H1 (cell line): ENCODE measurements around the gene CHD2. TPM values are rescaled to one million over a fixed set of nuclear protein-coding genes. Genes with fewer than 3 reads are reported as not detected.

Experiments used
- CBX8 ChIP-seq: fragments of 300-800, 300-1000 bp; sonication (generic); IDR thresholded peaks from 2 replicates; pipeline ENCODE4 v1.7.1; 2016; ENCODE audit warnings: low read depth, low read length, borderline replicate concordance
- EZH2 ChIP-seq: fragments of 200-600 bp; sonication (generic); IDR thresholded peaks from 2 replicates; pipeline ENCODE4 v1.7.1; 2012; ENCODE audit warnings: low read depth, mild to moderate bottlenecking, moderate library complexity, low read length, inconsistent platforms; ENCODE audit not compliant: severe bottlenecking
- RBBP5 ChIP-seq: IDR thresholded peaks from 2 replicates; pipeline ENCODE4 v1.7.1; 2012; ENCODE audit warnings: low read depth, mild to moderate bottlenecking, inconsistent platforms, low read length, moderate library complexity, borderline replicate concordance
- polyA plus RNA-seq, 7 experiments: library from polyadenylated mRNA; depleted of rRNA in 3 of 7; stranded (reverse) in 5 of 7; unstranded in 2 of 7; fragments of >200 nt in 5 of 7; fragments of 200-250 nt in 2 of 7; gene quantifications; 1 replicate in 5 of 7; 2 replicates in 1 of 7; 4 replicates in 1 of 7; pipeline versions ENCODE4 v1.2.1 to v1.2.3, GENCODE V29; 2011 to 2013; ENCODE audit warnings: missing spikeins in 2 of 7, mixed read lengths in 2 of 7
- total RNA-seq: library from RNA; stranded (reverse); fragmentation: NEBNext Ultra II Directional; extraction: Animal tissue kit (Norgen Biotek cat#: 25700); gene quantifications from 2 replicates; pipeline ENCODE4 v1.2.1, GENCODE V29; 2021
- TF ChIP-seq, protein P1 (sequence below): fragments of 300-600 bp; sonication (generic); IDR thresholded peaks from 2 replicates; pipeline ENCODE4 v1.7.1; 2012; ENCODE audit warnings: low read length, moderate library complexity, mild to moderate bottlenecking, inconsistent platforms; ENCODE audit not compliant: insufficient replicate concordance
- TF ChIP-seq, protein P2 (sequence below): IDR thresholded peaks from 2 replicates; pipeline ENCODE4 v1.6.1; 2012; ENCODE audit warnings: low read length, inconsistent platforms

Gene CHD2
- total and polyA plus RNA-seq, 2 of the 8 experiments (the other 6 are each of a cell fraction or from before 2014, with no cell fraction given): 28.8 to 70.0 TPM

DNA sequence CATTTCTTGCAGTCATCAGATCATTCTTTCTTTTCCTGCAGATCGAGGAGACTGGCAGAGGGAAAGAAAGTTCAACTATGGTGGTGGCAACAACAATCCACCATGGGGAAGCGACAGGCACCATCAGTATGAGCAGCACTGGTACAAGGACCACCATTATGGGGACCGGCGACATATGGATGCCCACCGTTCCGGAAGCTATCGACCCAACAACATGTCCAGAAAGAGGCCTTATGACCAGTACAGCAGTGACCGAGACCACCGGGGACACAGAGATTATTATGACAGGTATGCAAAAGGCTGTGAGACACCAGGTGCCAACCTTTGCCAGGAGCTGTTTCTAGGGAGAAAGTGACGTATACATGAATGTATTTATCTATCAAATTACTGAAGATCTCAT is 119.8 kb downstream of the CHD2 start (continued):
- TF ChIP-seq, protein P1, sequence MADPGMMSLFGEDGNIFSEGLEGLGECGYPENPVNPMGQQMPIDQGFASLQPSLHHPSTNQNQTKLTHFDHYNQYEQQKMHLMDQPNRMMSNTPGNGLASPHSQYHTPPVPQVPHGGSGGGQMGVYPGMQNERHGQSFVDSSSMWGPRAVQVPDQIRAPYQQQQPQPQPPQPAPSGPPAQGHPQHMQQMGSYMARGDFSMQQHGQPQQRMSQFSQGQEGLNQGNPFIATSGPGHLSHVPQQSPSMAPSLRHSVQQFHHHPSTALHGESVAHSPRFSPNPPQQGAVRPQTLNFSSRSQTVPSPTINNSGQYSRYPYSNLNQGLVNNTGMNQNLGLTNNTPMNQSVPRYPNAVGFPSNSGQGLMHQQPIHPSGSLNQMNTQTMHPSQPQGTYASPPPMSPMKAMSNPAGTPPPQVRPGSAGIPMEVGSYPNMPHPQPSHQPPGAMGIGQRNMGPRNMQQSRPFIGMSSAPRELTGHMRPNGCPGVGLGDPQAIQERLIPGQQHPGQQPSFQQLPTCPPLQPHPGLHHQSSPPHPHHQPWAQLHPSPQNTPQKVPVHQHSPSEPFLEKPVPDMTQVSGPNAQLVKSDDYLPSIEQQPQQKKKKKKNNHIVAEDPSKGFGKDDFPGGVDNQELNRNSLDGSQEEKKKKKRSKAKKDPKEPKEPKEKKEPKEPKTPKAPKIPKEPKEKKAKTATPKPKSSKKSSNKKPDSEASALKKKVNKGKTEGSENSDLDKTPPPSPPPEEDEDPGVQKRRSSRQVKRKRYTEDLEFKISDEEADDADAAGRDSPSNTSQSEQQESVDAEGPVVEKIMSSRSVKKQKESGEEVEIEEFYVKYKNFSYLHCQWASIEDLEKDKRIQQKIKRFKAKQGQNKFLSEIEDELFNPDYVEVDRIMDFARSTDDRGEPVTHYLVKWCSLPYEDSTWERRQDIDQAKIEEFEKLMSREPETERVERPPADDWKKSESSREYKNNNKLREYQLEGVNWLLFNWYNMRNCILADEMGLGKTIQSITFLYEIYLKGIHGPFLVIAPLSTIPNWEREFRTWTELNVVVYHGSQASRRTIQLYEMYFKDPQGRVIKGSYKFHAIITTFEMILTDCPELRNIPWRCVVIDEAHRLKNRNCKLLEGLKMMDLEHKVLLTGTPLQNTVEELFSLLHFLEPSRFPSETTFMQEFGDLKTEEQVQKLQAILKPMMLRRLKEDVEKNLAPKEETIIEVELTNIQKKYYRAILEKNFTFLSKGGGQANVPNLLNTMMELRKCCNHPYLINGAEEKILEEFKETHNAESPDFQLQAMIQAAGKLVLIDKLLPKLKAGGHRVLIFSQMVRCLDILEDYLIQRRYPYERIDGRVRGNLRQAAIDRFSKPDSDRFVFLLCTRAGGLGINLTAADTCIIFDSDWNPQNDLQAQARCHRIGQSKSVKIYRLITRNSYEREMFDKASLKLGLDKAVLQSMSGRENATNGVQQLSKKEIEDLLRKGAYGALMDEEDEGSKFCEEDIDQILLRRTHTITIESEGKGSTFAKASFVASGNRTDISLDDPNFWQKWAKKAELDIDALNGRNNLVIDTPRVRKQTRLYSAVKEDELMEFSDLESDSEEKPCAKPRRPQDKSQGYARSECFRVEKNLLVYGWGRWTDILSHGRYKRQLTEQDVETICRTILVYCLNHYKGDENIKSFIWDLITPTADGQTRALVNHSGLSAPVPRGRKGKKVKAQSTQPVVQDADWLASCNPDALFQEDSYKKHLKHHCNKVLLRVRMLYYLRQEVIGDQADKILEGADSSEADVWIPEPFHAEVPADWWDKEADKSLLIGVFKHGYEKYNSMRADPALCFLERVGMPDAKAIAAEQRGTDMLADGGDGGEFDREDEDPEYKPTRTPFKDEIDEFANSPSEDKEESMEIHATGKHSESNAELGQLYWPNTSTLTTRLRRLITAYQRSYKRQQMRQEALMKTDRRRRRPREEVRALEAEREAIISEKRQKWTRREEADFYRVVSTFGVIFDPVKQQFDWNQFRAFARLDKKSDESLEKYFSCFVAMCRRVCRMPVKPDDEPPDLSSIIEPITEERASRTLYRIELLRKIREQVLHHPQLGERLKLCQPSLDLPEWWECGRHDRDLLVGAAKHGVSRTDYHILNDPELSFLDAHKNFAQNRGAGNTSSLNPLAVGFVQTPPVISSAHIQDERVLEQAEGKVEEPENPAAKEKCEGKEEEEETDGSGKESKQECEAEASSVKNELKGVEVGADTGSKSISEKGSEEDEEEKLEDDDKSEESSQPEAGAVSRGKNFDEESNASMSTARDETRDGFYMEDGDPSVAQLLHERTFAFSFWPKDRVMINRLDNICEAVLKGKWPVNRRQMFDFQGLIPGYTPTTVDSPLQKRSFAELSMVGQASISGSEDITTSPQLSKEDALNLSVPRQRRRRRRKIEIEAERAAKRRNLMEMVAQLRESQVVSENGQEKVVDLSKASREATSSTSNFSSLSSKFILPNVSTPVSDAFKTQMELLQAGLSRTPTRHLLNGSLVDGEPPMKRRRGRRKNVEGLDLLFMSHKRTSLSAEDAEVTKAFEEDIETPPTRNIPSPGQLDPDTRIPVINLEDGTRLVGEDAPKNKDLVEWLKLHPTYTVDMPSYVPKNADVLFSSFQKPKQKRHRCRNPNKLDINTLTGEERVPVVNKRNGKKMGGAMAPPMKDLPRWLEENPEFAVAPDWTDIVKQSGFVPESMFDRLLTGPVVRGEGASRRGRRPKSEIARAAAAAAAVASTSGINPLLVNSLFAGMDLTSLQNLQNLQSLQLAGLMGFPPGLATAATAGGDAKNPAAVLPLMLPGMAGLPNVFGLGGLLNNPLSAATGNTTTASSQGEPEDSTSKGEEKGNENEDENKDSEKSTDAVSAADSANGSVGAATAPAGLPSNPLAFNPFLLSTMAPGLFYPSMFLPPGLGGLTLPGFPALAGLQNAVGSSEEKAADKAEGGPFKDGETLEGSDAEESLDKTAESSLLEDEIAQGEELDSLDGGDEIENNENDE: no peak
- TF ChIP-seq, protein P2, sequence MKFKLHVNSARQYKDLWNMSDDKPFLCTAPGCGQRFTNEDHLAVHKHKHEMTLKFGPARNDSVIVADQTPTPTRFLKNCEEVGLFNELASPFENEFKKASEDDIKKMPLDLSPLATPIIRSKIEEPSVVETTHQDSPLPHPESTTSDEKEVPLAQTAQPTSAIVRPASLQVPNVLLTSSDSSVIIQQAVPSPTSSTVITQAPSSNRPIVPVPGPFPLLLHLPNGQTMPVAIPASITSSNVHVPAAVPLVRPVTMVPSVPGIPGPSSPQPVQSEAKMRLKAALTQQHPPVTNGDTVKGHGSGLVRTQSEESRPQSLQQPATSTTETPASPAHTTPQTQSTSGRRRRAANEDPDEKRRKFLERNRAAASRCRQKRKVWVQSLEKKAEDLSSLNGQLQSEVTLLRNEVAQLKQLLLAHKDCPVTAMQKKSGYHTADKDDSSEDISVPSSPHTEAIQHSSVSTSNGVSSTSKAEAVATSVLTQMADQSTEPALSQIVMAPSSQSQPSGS: no peak
- no peak for TF ChIP-seq RBBP5
- no peak for TF ChIP-seq EZH2
- no peak for TF ChIP-seq CBX8
